Measurements from ENCODE around the gene RSRC1.

- no peak for TF ChIP-seq POLR2A (IDR thresholded peaks at IDR 0.05; ENCODE audit: low read length)
- TF ChIP-seq GATA1 (IDR thresholded peaks at IDR 0.05; ENCODE audit: low read depth, low read length): no peak
Measured at GRCh38 chr3:158379517-158379916, 269.6 kb downstream of the RSRC1 start.
